Activated naive CD4-positive, alpha-beta T cell treated with anti-CD3 and anti-CD28 coated beads, Interleukin-2, amount 50 U/mL, for 24 hours (primary cell): ENCODE results near the gene ITIH5.
"Not testable (repeated sequence)": the region's sequence is repeated elsewhere in the genome, so short reads cannot be mapped to it uniquely, and the experiment has no call there.

Experiments used
- H3K27ac Mint-ChIP-seq: one replicate; pipeline ENCODE4 v1.8.0; 2021; ENCODE audit warnings: mild to moderate bottlenecking, mixed read lengths
- H3K27me3 Mint-ChIP-seq: one replicate; pipeline ENCODE4 v1.8.0; 2021; ENCODE audit warnings: mixed read lengths
- H3K36me3 Mint-ChIP-seq: one replicate; pipeline ENCODE4 v1.8.0; 2021; ENCODE audit warnings: mixed read lengths
- H3K4me1 Mint-ChIP-seq: one replicate; pipeline ENCODE4 v1.8.0; 2021; ENCODE audit warnings: mixed read lengths
- H3K4me3 Mint-ChIP-seq: one replicate; pipeline ENCODE4 v1.8.0; 2021; ENCODE audit warnings: mild to moderate bottlenecking, mixed read lengths
- H3K9me3 Mint-ChIP-seq: one replicate; pipeline ENCODE4 v1.8.0; 2021; ENCODE audit warnings: mixed read lengths

Gene ITIH5

GRCh38 chr10:7697426-7697825 lies 30.7 kb upstream of the ITIH5 start:
- H3K4me3 Mint-ChIP-seq, result no peak overlapping the region
- H3K27ac Mint-ChIP-seq, result no peak overlapping the region
- peaks cover 4% of the 10 kb centered on the region for H3K36me3 Mint-ChIP-seq

GRCh38 chr10:7696545-7696944 lies 29.8 kb upstream of the ITIH5 start:
- Mint-ChIP-seq H3K36me3 (peaks cover 4% of the 10 kb centered on the region), H3K4me1 (no peaks in the 10 kb centered on the region), H3K9me3 (peaks cover 7% of the 10 kb centered on the region), H3K27me3 (peaks cover 4% of the 10 kb centered on the region), H3K4me3 (no peak overlapping the region), H3K27ac (no peak overlapping the region)

More at GRCh38 chr10:7697426-7697825, 30.7 kb upstream of the ITIH5 start:
- Mint-ChIP-seq H3K27me3 (peaks cover 6% of the 10 kb centered on the region), H3K9me3 (peaks cover 7% of the 10 kb centered on the region), H3K4me1 (no peaks in the 10 kb centered on the region)

- H3K27me3 Mint-ChIP-seq, H3K27ac Mint-ChIP-seq, H3K36me3 Mint-ChIP-seq, H3K4me1 Mint-ChIP-seq, H3K4me3 Mint-ChIP-seq, H3K9me3 Mint-ChIP-seq: not testable (repeated sequence)
These were observed 26.4 kb upstream of the ITIH5 start for GRCh38 chr10:7693194-7693593.

- not testable (repeated sequence) for H3K27ac Mint-ChIP-seq, H3K9me3 Mint-ChIP-seq, H3K4me1 Mint-ChIP-seq, H3K4me3 Mint-ChIP-seq, H3K27me3 Mint-ChIP-seq, H3K36me3 Mint-ChIP-seq
These were observed 25.6 kb upstream of the ITIH5 start for GRCh38 chr10:7692368-7692767.

GRCh38 chr10:7690885-7691597 lies 24.3 kb upstream of the ITIH5 start:
- not testable (repeated sequence) for H3K4me1 Mint-ChIP-seq, H3K4me3 Mint-ChIP-seq, H3K36me3 Mint-ChIP-seq, H3K27ac Mint-ChIP-seq, H3K9me3 Mint-ChIP-seq, H3K27me3 Mint-ChIP-seq

GRCh38 chr10:7689591-7689990 lies 22.8 kb upstream of the ITIH5 start:
- Mint-ChIP-seq H3K4me3 (no peak overlapping the region), H3K4me1 (peaks cover 5% of the 10 kb centered on the region), H3K27me3 (no peaks in the 10 kb centered on the region), H3K9me3 (peaks cover 7% of the 10 kb centered on the region), H3K36me3 (peaks cover 5% of the 10 kb centered on the region), H3K27ac (no peak overlapping the region)

- Mint-ChIP-seq H3K4me1 (peaks cover 5% of the 10 kb centered on the region), H3K27me3 (no peaks in the 10 kb centered on the region), H3K27ac (no peak overlapping the region), H3K9me3 (no peaks in the 10 kb centered on the region), H3K4me3 (no peak overlapping the region), H3K36me3 (peaks cover 1% of the 10 kb centered on the region)
These were observed 20.6 kb upstream of the ITIH5 start for GRCh38 chr10:7687228-7687907.

GRCh38 chr10:7686351-7687171 lies 19.8 kb upstream of the ITIH5 start:
- no peaks in the 10 kb centered on the region for H3K9me3 Mint-ChIP-seq
- H3K36me3 Mint-ChIP-seq, result peaks cover 1% of the 10 kb centered on the region
- H3K4me1 Mint-ChIP-seq, result peaks cover 5% of the 10 kb centered on the region
- H3K27ac Mint-ChIP-seq, result no peak overlapping the region
- H3K4me3 Mint-ChIP-seq, result no peak overlapping the region
- no peaks in the 10 kb centered on the region for H3K27me3 Mint-ChIP-seq

GRCh38 chr10:7680078-7680477 lies 13.3 kb upstream of the ITIH5 start:
- not testable (repeated sequence) for H3K36me3 Mint-ChIP-seq, H3K4me1 Mint-ChIP-seq, H3K27ac Mint-ChIP-seq, H3K9me3 Mint-ChIP-seq, H3K4me3 Mint-ChIP-seq, H3K27me3 Mint-ChIP-seq

GRCh38 chr10:7679256-7679655 lies 12.5 kb upstream of the ITIH5 start:
- Mint-ChIP-seq H3K4me1 (no peaks in the 10 kb centered on the region), H3K36me3 (no peaks in the 10 kb centered on the region), H3K27ac (no peak overlapping the region), H3K9me3 (no peaks in the 10 kb centered on the region), H3K27me3 (peaks cover 13% of the 10 kb centered on the region), H3K4me3 (no peak overlapping the region)

GRCh38 chr10:7672341-7673134 lies 5.8 kb upstream of the ITIH5 start:
- Mint-ChIP-seq H3K27ac (no peak overlapping the region), H3K27me3 (peaks cover 37% of the 10 kb centered on the region), H3K9me3 (no peaks in the 10 kb centered on the region), H3K4me1 (peaks cover 6% of the 10 kb centered on the region), H3K36me3 (no peaks in the 10 kb centered on the region), H3K4me3 (no peak overlapping the region)

GRCh38 chr10:7670157-7670556 lies 3.4 kb upstream of the ITIH5 start:
- H3K27me3 Mint-ChIP-seq, result peaks cover 43% of the 10 kb centered on the region
- H3K4me3 Mint-ChIP-seq, result no peak overlapping the region
- H3K27ac Mint-ChIP-seq, result no peak overlapping the region
- H3K4me1 Mint-ChIP-seq, result peaks cover 17% of the 10 kb centered on the region
- H3K36me3 Mint-ChIP-seq, result no peaks in the 10 kb centered on the region
- no peaks in the 10 kb centered on the region for H3K9me3 Mint-ChIP-seq

- Mint-ChIP-seq H3K27me3 (peaks cover 38% of the 10 kb centered on the region), H3K27ac (no peak overlapping the region), H3K9me3 (no peaks in the 10 kb centered on the region), H3K4me1 (peaks cover 17% of the 10 kb centered on the region), H3K4me3 (peak overlapping the region; percentile 87), H3K36me3 (no peaks in the 10 kb centered on the region)
These were observed 736 bp upstream of the ITIH5 start for GRCh38 chr10:7667262-7668141.

GRCh38 chr10:7665767-7666166 lies 999 bp downstream of the ITIH5 start:
- H3K4me1 Mint-ChIP-seq, result peaks cover 17% of the 10 kb centered on the region
- peaks cover 41% of the 10 kb centered on the region for H3K27me3 Mint-ChIP-seq
- H3K36me3 Mint-ChIP-seq, result no peaks in the 10 kb centered on the region
- no peaks in the 10 kb centered on the region for H3K9me3 Mint-ChIP-seq
- no peak overlapping the region for H3K27ac Mint-ChIP-seq
- H3K4me3 Mint-ChIP-seq, result peak overlapping the region; percentile 83

GRCh38 chr10:7664707-7665106 lies 2.1 kb downstream of the ITIH5 start:
- Mint-ChIP-seq H3K36me3 (no peaks in the 10 kb centered on the region), H3K9me3 (no peaks in the 10 kb centered on the region), H3K4me1 (peaks cover 17% of the 10 kb centered on the region), H3K4me3 (no peak overlapping the region), H3K27ac (no peak overlapping the region), H3K27me3 (peaks cover 44% of the 10 kb centered on the region)
